ENCODE results near the gene CD44. TPM values are rescaled to one million over a fixed set of nuclear protein-coding genes. Genes with fewer than 3 reads are reported as not detected.

Gene CD44
- total RNA-seq, 3 donors from 2014 or later: 105 to 154 (median 136) TPM

- H3K36me3 ChIP-seq (ENCODE audit: low read depth): no peaks in the 10 kb centered on the region
- intact Hi-C loops (cut with DNase I, micrococcal nuclease): no loop called here
- ATAC-seq (no peak), DNase-seq (no peak)
- TF ChIP-seq CTCF (IDR thresholded peaks at IDR 0.05): no peak
- no peaks in the 10 kb centered on the region for H3K9me3 ChIP-seq
- no peak overlapping the region for H3K4me3 ChIP-seq
- H3K4me1 ChIP-seq (ENCODE audit: low read depth): no peaks in the 10 kb centered on the region
Observed at GRCh38 chr11:35230388-35230787, 91.4 kb downstream of the CD44 start.

DNA sequence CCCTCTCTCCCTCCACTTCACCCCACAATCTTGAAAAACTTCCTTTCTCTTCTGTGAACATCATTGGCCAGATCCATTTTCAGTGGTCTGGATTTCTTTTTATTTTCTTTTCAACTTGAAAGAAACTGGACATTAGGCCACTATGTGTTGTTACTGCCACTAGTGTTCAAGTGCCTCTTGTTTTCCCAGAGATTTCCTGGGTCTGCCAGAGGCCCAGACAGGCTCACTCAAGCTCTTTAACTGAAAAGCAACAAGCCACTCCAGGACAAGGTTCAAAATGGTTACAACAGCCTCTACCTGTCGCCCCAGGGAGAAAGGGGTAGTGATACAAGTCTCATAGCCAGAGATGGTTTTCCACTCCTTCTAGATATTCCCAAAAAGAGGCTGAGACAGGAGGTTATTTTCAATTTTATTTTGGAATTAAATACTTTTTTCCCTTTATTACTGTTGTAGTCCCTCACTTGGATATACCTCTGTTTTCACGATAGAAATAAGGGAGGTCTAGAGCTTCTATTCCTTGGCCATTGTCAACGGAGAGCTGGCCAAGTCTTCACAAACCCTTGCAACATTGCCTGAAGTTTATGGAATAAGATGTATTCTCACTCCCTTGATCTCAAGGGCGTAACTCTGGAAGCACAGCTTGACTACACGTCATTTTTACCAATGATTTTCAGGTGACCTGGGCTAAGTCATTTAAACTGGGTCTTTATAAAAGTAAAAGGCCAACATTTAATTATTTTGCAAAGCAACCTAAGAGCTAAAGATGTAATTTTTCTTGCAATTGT is 92.3 kb downstream of the CD44 start:
- TF ChIP-seq CTCF (IDR thresholded peaks at IDR 0.05): no peak
- ATAC-seq (no peak), DNase-seq (no peak)
- intact Hi-C loops (cut with DNase I, micrococcal nuclease): no loop called here
- H3K36me3 ChIP-seq (ENCODE audit: low read depth): no peaks in the 10 kb centered on the region
- H3K4me1 ChIP-seq (ENCODE audit: low read depth): no peaks in the 10 kb centered on the region
- H3K9me3 ChIP-seq: no peaks in the 10 kb centered on the region
- H3K4me3 ChIP-seq: no peak overlapping the region

DNA sequence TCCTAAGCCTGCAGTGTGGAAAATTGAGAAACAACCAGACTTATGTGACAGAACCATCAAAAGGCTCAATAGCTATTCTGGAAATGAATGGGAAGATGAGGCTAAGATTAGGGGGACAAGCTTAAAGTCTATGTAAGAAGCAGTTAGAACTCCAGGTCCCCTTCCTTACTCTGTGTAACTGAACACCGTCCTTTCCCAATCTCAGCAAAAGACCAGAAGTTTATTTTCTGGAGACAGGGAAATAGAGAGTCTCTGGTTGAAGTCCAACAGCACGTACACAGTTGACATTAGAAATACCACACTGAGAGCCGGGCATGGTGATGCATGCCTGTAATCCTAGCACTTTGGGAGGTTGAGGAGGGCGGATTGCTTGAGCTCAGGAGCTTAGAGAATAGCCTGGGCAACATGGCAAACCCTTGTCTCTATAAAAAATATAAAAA is 93.9 kb downstream of the CD44 start:
- TF ChIP-seq CTCF (IDR thresholded peaks at IDR 0.05): no peak
- no peaks in the 10 kb centered on the region for H3K36me3 ChIP-seq (ENCODE audit: low read depth)
- no peaks in the 10 kb centered on the region for H3K9me3 ChIP-seq
- DNase-seq: no peak
- no peaks in the 10 kb centered on the region for H3K4me1 ChIP-seq (ENCODE audit: low read depth)
- no peak overlapping the region for H3K4me3 ChIP-seq
- intact Hi-C loops (cut with DNase I, micrococcal nuclease): no loop called here
- no peak for ATAC-seq

DNA sequence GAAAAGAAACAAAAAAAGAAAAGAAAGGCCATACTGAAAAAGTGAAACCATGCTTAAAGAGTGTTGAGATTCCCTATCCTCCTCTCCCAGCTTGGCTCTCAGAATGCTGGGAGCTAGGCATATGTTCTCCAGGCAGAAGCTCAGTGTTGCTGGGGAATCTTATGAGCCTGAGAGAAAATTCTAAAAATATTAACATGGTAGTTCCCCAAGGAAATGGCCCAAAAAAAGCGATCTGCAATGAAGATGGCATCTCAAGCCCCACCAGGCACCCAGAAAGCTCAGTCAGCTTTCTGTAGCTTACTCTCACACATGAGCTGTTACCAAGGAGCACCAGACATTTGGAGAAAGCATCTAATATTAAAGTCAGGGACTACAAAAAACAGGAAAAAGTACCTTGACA is 94.5 kb downstream of the CD44 start:
- Histone ChIP-seq H3K4me3 (no peak overlapping the region), H3K36me3 (ENCODE audit: low read depth) (no peaks in the 10 kb centered on the region), H3K4me1 (ENCODE audit: low read depth) (no peaks in the 10 kb centered on the region), H3K9me3 (no peaks in the 10 kb centered on the region)
- no peak for TF ChIP-seq CTCF (IDR thresholded peaks at IDR 0.05)
- DNase-seq: no peak
- no peak for ATAC-seq
- intact Hi-C loops (cut with DNase I, micrococcal nuclease): no loop called here

DNA sequence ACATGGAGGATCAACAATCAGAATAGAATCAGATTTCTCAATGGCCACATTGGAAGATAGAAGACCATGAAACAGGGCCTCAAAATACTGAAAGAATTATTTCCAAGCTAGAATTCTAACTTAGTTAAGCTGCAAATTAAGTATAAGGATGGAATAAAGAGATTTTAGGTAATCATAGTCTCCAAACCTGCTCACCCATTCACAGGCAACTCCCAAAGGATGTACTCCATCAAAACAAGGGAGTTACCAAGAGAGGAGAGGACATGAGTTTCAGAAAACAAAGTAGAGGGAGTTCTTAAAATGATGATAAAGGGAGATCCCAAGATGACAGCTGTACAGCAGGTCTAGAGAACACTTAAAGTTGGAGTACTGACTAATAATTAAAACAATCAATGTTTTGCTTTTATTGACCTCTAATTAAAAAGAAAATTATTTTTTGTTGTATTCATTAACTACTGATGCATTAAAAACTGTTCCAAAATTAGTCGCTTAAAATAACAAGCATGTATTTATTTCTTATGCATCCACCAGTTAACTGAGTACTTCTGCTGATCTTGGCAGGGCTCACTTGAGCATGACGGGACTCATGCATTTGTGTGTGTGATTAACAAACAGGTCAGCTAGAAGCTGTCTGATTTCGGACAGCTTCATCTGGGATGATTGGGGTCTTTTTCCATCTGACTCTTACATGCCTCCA is 95.6 kb downstream of the CD44 start:
- Histone ChIP-seq H3K36me3 (ENCODE audit: low read depth) (no peaks in the 10 kb centered on the region), H3K9me3 (no peaks in the 10 kb centered on the region), H3K4me1 (ENCODE audit: low read depth) (no peaks in the 10 kb centered on the region), H3K4me3 (no peak overlapping the region)
- intact Hi-C loops (cut with DNase I, micrococcal nuclease): no loop called here
- ATAC-seq: no peak
- no peak for DNase-seq
- TF ChIP-seq CTCF (IDR thresholded peaks at IDR 0.05): no peak

All from mucosa of descending colon (tissue), 3 donors.